ENCODE results near the gene PLPPR5. TPM values are rescaled to one million over a fixed set of nuclear protein-coding genes. Genes with fewer than 3 reads are reported as not detected.

Gene PLPPR5
- total RNA-seq, 2 experiments from 2014 or later: not detected

DNA sequence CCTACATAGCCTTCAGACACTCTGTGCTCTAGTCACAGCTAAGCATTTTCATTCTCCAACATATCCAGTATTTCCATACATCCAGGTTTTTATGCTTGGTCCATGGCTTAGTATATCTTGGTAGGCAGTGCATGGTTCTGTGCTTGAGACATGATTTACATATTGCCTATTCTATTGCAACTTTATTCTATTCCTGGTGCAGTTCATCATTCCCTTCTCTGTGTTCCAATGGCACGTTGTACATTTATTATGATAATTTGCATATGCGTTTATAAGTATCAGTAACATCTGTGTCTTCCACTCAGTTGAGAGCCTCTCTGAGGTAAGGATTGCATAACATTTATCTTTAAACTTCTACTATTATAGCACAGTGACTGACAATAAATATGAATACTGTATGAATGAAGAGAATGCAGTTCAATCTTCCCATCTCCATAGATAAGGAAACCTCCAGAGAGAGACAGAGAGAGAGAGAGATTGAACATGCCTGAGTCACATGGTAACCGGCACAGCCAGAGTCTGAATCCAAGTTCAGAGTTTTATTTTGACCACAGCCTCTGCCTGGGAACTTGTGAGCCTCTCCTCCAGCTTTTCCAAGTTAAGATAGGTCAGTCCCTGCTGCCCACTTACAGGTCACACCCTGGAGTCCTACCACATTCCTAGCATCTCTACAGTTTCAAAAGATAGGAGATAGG lies 41.5 kb downstream of the PLPPR5 start:
- POLR2A ChIA-PET: no interaction called here
- DNase-seq: no peak

DNA sequence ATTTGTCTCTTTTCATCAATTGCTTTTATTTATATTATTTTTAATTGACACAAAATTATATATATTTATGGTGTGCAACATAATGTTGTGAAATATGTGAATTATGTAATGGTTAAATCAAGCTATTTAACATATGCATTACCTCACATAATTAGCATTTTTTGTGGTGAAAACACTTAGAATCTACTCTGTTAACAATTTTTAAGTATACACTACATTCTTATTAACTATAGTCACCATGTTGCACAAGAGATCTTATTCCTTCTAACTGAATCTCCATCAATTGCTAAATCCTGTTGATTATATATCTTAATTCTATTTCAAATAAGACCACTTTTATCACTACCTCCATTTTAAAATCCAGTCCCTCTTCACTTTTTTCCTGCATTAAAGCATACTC lies 42.5 kb downstream of the PLPPR5 start:
- no peaks in the 10 kb centered on the region for H3K9me3 Mint-ChIP-seq
- no peaks in the 10 kb centered on the region for H3K36me3 Mint-ChIP-seq (ENCODE audit: low read depth)
- ChIA-PET POLR2A (no interaction called here), CTCF (no interaction called here)
- H3K27ac Mint-ChIP-seq: no peak overlapping the region
- no peak overlapping the region for H3K4me3 Mint-ChIP-seq
- no peak for DNase-seq
- H3K27me3 Mint-ChIP-seq: no peaks in the 10 kb centered on the region
- H3K4me1 Mint-ChIP-seq: no peaks in the 10 kb centered on the region

More for the DNA sequence above, 41.5 kb downstream of the PLPPR5 start:
- Mint-ChIP-seq H3K36me3 (ENCODE audit: low read depth) (no peaks in the 10 kb centered on the region), H3K9me3 (no peaks in the 10 kb centered on the region), H3K27me3 (no peaks in the 10 kb centered on the region), H3K27ac (no peak overlapping the region), H3K4me3 (no peak overlapping the region), H3K4me1 (no peaks in the 10 kb centered on the region)
- CTCF ChIA-PET: interaction anchor here (0.9 kb wide), 1 partner anchor 18 kb away, joined by 3 read pairs; no protein-coding TSS in a partner anchor

DNA sequence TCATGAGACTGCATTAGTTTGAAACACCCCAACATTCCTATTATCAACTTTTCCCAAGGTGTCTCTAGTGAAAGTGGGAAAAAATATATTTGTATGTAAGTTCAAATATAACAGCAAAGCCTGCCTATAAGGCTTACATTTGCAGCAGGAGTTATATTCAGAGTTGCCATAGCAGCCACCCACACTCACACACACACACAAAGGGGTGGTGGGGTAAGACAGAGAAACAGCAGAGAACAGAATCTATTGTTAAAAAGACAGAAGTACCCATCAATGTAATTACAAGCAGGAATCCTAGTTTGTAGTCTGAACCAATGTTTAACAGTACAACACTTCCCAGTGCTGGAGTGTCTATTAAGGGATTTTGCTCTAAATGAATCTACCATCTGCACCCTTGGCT lies 55.0 kb downstream of the PLPPR5 start:
- H3K4me3 Mint-ChIP-seq: no peak overlapping the region
- ChIA-PET POLR2A (no interaction called here), CTCF (no interaction called here)
- H3K27ac Mint-ChIP-seq: no peak overlapping the region
- H3K4me1 Mint-ChIP-seq: no peaks in the 10 kb centered on the region
- H3K27me3 Mint-ChIP-seq: no peaks in the 10 kb centered on the region
- no peaks in the 10 kb centered on the region for H3K9me3 Mint-ChIP-seq
- H3K36me3 Mint-ChIP-seq (ENCODE audit: low read depth): no peaks in the 10 kb centered on the region
- no peak for DNase-seq

DNA sequence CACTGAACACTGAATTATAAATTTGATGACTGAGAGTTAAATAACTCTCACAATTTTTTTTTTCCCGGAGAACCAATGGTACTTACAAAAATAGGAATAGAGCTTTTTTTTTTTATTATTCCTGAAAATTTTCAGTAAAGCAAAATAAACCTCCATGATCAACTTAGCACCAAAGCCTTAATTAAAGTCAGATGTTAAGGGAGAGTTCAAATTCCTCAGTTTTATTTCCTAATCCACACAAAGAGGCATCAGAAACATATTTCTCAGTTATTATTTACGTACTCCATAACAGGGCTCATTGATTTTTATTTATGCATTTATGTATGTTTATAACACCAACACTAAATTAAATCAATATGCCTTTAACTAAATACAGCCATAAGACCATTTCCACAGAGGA lies 55.5 kb downstream of the PLPPR5 start:
- CTCF ChIA-PET: no interaction called here
- no peak overlapping the region for H3K4me3 Mint-ChIP-seq
- no peaks in the 10 kb centered on the region for H3K9me3 Mint-ChIP-seq
- DNase-seq: no peak
- no peaks in the 10 kb centered on the region for H3K36me3 Mint-ChIP-seq (ENCODE audit: low read depth)
- H3K27ac Mint-ChIP-seq: no peak overlapping the region
- no peaks in the 10 kb centered on the region for H3K27me3 Mint-ChIP-seq
- POLR2A ChIA-PET: no interaction called here
- no peaks in the 10 kb centered on the region for H3K4me1 Mint-ChIP-seq

DNA sequence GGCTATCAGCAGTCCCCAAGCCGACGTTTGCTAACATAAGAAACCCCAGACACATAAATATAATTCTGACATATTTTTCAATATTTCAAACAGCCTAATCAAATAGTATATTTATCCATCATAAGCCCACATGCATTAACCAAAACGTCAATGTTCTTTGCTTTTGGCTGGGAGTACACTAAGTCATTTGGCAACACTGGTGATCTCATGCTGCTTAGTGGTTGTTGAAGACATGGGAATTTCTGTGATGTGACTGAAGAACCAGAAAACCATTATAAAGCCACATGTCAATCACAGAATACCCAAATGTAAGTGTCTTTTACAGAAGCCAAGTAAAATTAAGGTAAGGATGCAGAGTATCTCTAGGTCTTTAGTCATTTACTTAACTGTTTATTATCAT lies 57.6 kb downstream of the PLPPR5 start:
- no peak for DNase-seq
- H3K27me3 Mint-ChIP-seq: no peaks in the 10 kb centered on the region
- no peak overlapping the region for H3K27ac Mint-ChIP-seq
- no peaks in the 10 kb centered on the region for H3K9me3 Mint-ChIP-seq
- ChIA-PET CTCF (no interaction called here), POLR2A (no interaction called here)
- H3K4me3 Mint-ChIP-seq: no peak overlapping the region
- no peaks in the 10 kb centered on the region for H3K36me3 Mint-ChIP-seq (ENCODE audit: low read depth)
- no peaks in the 10 kb centered on the region for H3K4me1 Mint-ChIP-seq

DNA sequence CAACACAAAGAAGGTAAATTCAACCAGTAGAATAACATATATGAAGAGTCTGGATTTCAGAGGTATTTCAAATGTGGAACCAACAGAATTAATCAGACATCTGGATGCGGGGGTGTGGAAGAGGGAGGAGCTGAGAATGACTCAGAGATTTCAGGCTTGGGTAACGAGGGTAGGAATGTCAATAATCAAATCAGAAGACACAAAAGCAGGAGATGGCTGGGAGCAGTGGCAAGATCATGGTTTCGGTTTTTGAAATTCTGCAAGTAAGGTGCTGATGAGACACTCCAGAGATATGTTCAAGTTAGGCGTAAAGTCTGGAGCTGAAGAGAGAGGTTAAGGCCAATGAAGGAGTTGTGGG lies 64.0 kb downstream of the PLPPR5 start:
- Mint-ChIP-seq H3K27ac (no peak overlapping the region), H3K4me3 (no peak overlapping the region), H3K9me3 (no peaks in the 10 kb centered on the region), H3K4me1 (no peaks in the 10 kb centered on the region), H3K27me3 (no peaks in the 10 kb centered on the region), H3K36me3 (ENCODE audit: low read depth) (no peaks in the 10 kb centered on the region)
- no peak for DNase-seq
- POLR2A ChIA-PET: no interaction called here
- CTCF ChIA-PET: no interaction called here

DNA sequence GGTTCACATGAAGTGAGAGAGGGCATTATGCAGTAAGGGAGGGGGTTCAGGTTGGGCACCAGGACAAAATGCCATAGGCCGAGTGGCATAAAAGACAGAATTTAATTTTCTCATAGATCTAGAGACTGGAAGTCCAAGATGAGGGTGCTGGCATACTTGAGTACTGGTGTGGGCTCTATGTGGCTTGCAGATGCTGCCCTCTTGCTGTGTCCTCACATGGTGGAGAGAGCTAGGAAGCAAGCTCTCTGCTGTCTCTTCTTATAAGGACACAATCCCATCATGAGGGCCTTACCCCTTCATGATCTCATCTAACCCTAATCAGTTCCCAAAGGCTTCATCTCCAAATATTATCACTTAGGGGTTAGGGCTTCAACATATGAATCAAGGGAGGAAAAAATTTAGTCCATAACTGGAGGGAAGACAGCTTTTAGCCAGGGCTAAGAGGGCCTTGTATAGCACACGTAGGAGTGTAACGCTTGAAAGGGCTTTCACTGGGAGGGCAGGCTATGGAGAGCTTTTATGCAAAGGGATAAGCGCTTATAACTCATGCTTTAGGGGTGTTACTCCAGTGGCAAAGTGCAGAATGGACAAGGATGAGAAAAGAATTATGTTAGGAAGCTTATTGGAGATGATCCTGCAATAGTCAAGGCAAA lies 64.5 kb downstream of the PLPPR5 start:
- DNase-seq: no peak
- Mint-ChIP-seq H3K4me1 (no peaks in the 10 kb centered on the region), H3K27me3 (no peaks in the 10 kb centered on the region), H3K27ac (no peak overlapping the region), H3K36me3 (ENCODE audit: low read depth) (no peaks in the 10 kb centered on the region), H3K9me3 (no peaks in the 10 kb centered on the region), H3K4me3 (no peak overlapping the region)
- ChIA-PET POLR2A (no interaction called here), CTCF (no interaction called here)

DNA sequence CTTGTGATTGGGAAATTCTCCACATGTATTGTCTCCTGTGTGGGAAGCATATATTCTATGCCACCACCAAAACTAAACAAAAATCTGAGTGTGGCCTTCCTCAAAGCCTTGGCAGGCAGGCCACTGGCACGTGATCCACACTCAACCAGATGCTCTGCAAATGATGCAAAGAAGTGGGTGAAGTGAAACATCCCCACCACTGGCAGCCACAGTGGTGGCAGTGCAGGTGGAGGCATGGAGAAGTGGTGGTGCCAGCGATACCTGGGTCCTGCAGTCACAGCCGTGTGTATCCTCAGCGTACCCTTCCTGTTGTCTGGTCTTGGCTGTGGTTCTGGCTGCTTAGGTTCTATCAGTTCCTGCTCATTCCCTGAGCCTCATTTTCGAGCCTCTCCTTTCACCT lies 65.2 kb downstream of the PLPPR5 start:
- no peaks in the 10 kb centered on the region for H3K36me3 Mint-ChIP-seq (ENCODE audit: low read depth)
- no peaks in the 10 kb centered on the region for H3K4me1 Mint-ChIP-seq
- H3K4me3 Mint-ChIP-seq: no peak overlapping the region
- CTCF ChIA-PET: no interaction called here
- no peaks in the 10 kb centered on the region for H3K9me3 Mint-ChIP-seq
- POLR2A ChIA-PET: no interaction called here
- DNase-seq: no peak
- no peak overlapping the region for H3K27ac Mint-ChIP-seq
- H3K27me3 Mint-ChIP-seq: no peaks in the 10 kb centered on the region

DNA sequence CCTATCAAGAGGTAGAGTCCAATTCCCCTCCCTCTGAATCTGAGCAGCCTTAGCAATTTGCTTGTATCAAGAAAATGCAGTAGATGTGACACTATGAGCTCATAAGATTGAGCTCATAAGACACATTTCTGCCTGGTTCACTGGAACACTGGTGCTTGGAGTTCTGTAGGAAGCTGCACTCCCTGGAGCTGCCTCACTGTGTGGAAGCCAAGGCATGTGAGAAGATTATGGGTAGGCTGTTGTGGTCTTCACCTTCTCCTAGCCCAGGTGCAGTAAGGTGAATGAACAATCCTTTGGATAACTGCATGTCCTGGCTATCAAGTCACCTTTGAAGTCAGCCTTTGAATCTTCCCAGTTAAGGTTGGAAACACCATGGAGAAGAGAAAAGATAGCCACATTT lies 67.3 kb downstream of the PLPPR5 start:
- H3K36me3 Mint-ChIP-seq (ENCODE audit: low read depth): no peaks in the 10 kb centered on the region
- H3K4me1 Mint-ChIP-seq: no peaks in the 10 kb centered on the region
- POLR2A ChIA-PET: no interaction called here
- H3K27ac Mint-ChIP-seq: no peak overlapping the region
- no peaks in the 10 kb centered on the region for H3K9me3 Mint-ChIP-seq
- no peak overlapping the region for H3K4me3 Mint-ChIP-seq
- CTCF ChIA-PET: no interaction called here
- DNase-seq: no peak
- no peaks in the 10 kb centered on the region for H3K27me3 Mint-ChIP-seq

DNA sequence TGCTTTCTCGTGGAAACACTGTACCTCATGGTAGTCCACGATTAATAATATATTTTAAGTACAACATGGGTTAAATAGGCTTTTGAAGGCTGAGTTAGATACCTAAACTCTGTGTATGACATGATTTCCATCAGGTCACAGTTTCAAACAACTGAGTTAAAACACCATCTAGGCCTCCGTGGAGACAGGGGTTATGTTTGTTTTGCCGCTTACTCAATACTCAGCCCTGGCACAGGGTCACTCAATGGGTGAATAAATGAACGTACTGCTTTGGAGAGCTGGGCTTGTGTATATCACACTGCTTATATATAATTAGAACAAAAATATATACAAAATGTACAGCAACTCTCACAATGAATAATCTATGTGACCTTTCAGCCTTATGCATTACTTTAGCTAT lies 72.5 kb downstream of the PLPPR5 start:
- Mint-ChIP-seq H3K4me3 (no peak overlapping the region), H3K27me3 (no peaks in the 10 kb centered on the region), H3K36me3 (ENCODE audit: low read depth) (no peaks in the 10 kb centered on the region), H3K27ac (no peak overlapping the region), H3K4me1 (no peaks in the 10 kb centered on the region), H3K9me3 (peaks cover 3% of the 10 kb centered on the region)
- no peak for DNase-seq
- POLR2A ChIA-PET: no interaction called here
- CTCF ChIA-PET: interaction anchor here (1.0 kb wide), 1 partner anchor 138 kb away, joined by 4 read pairs; no protein-coding TSS in a partner anchor

DNA sequence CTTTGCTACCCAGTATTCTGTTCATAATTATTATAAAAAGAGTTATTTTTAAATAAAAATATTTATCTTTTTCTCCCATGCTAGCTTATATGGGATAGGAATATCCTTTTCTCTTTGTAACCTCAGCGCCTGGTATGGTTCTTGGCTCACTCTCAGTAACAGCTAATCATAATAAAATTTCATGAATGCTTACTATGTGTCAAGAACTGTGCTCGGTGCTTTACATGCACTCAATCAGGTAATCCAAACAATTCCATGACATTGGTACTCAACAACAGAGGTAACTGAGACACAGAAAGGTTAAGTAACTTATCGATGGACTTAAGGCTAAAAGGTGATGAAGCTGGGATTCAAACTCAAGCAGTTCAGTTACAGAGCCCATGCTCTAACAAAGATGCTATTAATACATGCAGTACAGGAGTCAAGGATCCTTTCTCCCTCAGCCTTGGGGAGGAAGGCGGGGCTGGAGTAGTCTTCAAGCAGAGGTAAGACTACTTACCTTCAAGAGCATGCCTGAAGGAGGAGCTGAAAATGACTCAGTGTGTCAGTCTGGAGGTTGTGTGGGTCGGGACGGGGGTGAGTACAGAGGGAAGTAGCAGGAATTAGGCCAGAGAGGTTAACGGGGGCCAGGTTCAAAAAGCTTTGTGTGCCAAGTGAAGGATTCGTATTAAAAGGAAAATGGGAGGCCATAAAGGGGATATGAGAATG lies 73.4 kb downstream of the PLPPR5 start:
- ChIA-PET POLR2A (no interaction called here), CTCF (interaction anchor here (1.0 kb wide), 1 partner anchor 137 kb away, joined by 4 read pairs; no protein-coding TSS in a partner anchor)
- H3K4me3 Mint-ChIP-seq: no peak overlapping the region
- H3K4me1 Mint-ChIP-seq: no peaks in the 10 kb centered on the region
- no peaks in the 10 kb centered on the region for H3K27me3 Mint-ChIP-seq
- DNase-seq: no peak
- H3K9me3 Mint-ChIP-seq: peaks cover 3% of the 10 kb centered on the region
- no peak overlapping the region for H3K27ac Mint-ChIP-seq
- H3K36me3 Mint-ChIP-seq (ENCODE audit: low read depth): no peaks in the 10 kb centered on the region

DNA sequence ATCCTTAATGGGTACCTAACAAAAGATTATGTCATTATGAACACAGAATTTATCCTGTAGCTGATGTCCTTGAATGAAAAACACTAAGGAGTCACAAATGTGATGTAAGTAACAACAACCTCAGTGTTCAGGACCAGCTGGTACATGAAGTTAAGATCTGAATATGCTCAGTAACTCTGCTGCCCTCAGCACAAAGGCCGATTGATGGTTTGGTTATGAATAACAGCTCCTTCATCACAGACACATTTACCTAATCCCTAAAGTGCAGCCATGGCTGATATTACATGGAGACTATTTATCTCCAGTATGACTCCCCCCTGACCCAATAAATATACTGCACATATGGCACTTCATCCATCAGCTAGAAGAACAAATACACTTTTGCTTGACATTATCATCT lies 75.2 kb downstream of the PLPPR5 start:
- Mint-ChIP-seq H3K36me3 (ENCODE audit: low read depth) (no peaks in the 10 kb centered on the region), H3K27ac (no peak overlapping the region), H3K27me3 (no peaks in the 10 kb centered on the region), H3K9me3 (peaks cover 3% of the 10 kb centered on the region), H3K4me1 (no peaks in the 10 kb centered on the region), H3K4me3 (no peak overlapping the region)
- ChIA-PET POLR2A (no interaction called here), CTCF (no interaction called here)
- DNase-seq: no peak

DNA sequence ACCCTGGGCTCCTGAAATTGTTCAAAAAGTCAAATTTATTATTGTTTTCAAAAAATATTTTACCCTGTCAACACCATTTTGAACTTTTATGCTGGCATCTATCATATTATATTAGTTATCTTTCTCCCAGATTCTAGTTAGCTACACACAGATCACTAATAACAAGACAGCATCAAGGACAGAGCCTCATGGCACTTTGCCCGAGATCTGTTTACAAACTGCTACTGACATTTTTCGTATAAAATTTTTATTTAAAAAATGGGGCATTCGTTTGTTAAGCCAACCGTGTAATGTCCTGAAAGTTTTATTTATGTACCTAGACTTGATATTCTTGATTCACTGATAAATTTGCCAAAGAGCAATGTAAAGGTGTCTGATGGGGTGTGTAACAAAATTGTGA lies 78.1 kb downstream of the PLPPR5 start:
- DNase-seq: no peak

DNA sequence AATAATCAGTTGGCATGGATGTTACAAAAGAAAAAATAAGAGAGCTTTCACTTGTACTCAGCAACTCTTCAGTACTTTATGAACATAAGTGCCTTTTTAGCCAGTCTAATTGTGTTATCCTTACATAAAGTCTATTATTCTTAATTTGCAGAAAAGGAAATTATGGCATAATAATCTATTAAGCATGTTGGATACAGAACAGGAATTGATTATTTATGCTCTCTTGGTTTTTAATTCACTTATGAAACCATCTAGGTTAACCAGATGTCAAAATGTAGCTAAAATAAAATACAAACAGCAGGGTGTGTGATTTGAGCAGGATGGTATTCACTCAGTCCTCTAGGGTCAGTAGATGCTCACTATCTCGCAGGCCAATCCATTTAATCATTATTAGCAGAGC lies 79.7 kb downstream of the PLPPR5 start:
- no peak for DNase-seq
- H3K4me1 Mint-ChIP-seq: no peaks in the 10 kb centered on the region
- peaks cover 3% of the 10 kb centered on the region for H3K9me3 Mint-ChIP-seq
- no peaks in the 10 kb centered on the region for H3K27me3 Mint-ChIP-seq
- no peak overlapping the region for H3K27ac Mint-ChIP-seq
- ChIA-PET POLR2A (no interaction called here), CTCF (no interaction called here)
- H3K36me3 Mint-ChIP-seq (ENCODE audit: low read depth): no peaks in the 10 kb centered on the region
- H3K4me3 Mint-ChIP-seq: no peak overlapping the region

More for the DNA sequence above, 78.1 kb downstream of the PLPPR5 start:
- CTCF ChIA-PET: no interaction called here
- no peaks in the 10 kb centered on the region for H3K27me3 Mint-ChIP-seq
- H3K4me1 Mint-ChIP-seq: no peaks in the 10 kb centered on the region
- no peaks in the 10 kb centered on the region for H3K36me3 Mint-ChIP-seq (ENCODE audit: low read depth)
- POLR2A ChIA-PET: no interaction called here
- peaks cover 3% of the 10 kb centered on the region for H3K9me3 Mint-ChIP-seq
- no peak overlapping the region for H3K4me3 Mint-ChIP-seq
- no peak overlapping the region for H3K27ac Mint-ChIP-seq

Measured in activated CD4-positive, alpha-beta T cell treated with anti-CD3 and anti-CD28 coated beads, Interleukin-2, amount 10 ng/mL, durations not matched to agents 7 days and 5 days (primary cell).